Upper lobe of left lung (tissue), 6 donors: ENCODE measurements around the gene PIR. TPM values are rescaled to one million over a fixed set of nuclear protein-coding genes. Genes with fewer than 3 reads are reported as not detected.

Experiments
- ATAC-seq, 2 donors: fragments of 200-7000 bp; cut with Tn5 transposase; one replicate each; pipeline ENCODE4 v1.9.1; 2022; ENCODE audit warnings: mild to moderate bottlenecking in 2 of 2, moderate library complexity in 2 of 2; ENCODE audit not compliant: low FRiP score in 2 of 2
- DNase-seq, 2 donors: peaks; one replicate each; pipeline ENCODE4 v3.0.0-alpha.2; 2019 to 2020
- H3K27ac ChIP-seq, 4 donors: fragments of 200-600 bp; sonication (generic); one replicate each; pipeline ENCODE4 v1.5.1; 2016 to 2019
- H3K27me3 ChIP-seq, 4 donors: fragments of 200-600 bp; sonication (generic); one replicate each; pipeline ENCODE4 v1.5.1; 2017 to 2019
- H3K36me3 ChIP-seq, 4 donors: fragments of 200-600 bp; sonication (generic); one replicate each; pipeline ENCODE4 v1.5.1; 2016 to 2019
- H3K4me1 ChIP-seq, 4 donors: fragments of 200-600 bp; sonication (generic); one replicate each; pipeline ENCODE4 v1.5.1; 2018 to 2019
- H3K4me3 ChIP-seq, 4 donors: fragments of 200-600 bp; sonication (generic); one replicate each; pipeline ENCODE4 v1.5.1; 2017 to 2019; ENCODE audit warnings: mild to moderate bottlenecking in 2 of 4, moderate library complexity in 1 of 4
- H3K9me3 ChIP-seq, 4 donors: fragments of 200-600 bp; sonication (generic); one replicate each; pipeline ENCODE4 v1.5.1; 2018 to 2019
- EP300 ChIP-seq, 4 donors: sonication (generic); formaldehyde crosslinking; IDR thresholded peaks; one replicate each; pipeline ENCODE4 v1.5.1; 2017; ENCODE audit warnings: antibody characterized with exemption in 4 of 4, control low read depth in 2 of 4
- POLR2A ChIP-seq, 4 donors: fragments of 450-650 bp; IDR thresholded peaks; one replicate each; pipeline ENCODE4 v1.5.1; 2016 to 2017; ENCODE audit warnings: antibody characterized with exemption in 4 of 4, mild to moderate bottlenecking in 2 of 4
- POLR2AphosphoS5 ChIP-seq, 2 donors: sonication (generic); formaldehyde crosslinking; IDR thresholded peaks; one replicate each; pipeline ENCODE4 v1.5.1; 2017; ENCODE audit warnings: antibody characterized with exemption in 2 of 2
- WGBS, 2 donors: methylation state at CpG; one replicate each; pipeline ENCODE4 v1.1.5; 2017 to 2018; 5-methylcytosine and 5-hydroxymethylcytosine counted together
- total RNA-seq, 6 donors: library from RNA; depleted of rRNA in 4 of 6; stranded (reverse); fragments of >200 nt in 4 of 6; gene quantifications; one replicate each; pipeline versions ENCODE4 v1.1.0 to v1.2.1, GENCODE V29; 2016 to 2021
- TF ChIP-seq, protein P1 (sequence below), 6 experiments: fragments of 450-650 bp in 4 of 6; fragments of 200-600 bp in 2 of 6; sonication (generic) in 2 of 6; IDR thresholded peaks; one replicate each; pipeline ENCODE4 v1.5.1; 2016 to 2019; ENCODE audit warnings: antibody characterized with exemption in 6 of 6
- donor health status: DM: no; HTN: no; CAD: no; lungs with moderate emphysema.
- donor health status: DM: no; HTN: yes; CAD: no; lungs with severe emphysema.

Gene PIR
- total RNA-seq, 6 donors from 2014 or later: 11.7 to 20.6 (median 18.5) TPM

DNA sequence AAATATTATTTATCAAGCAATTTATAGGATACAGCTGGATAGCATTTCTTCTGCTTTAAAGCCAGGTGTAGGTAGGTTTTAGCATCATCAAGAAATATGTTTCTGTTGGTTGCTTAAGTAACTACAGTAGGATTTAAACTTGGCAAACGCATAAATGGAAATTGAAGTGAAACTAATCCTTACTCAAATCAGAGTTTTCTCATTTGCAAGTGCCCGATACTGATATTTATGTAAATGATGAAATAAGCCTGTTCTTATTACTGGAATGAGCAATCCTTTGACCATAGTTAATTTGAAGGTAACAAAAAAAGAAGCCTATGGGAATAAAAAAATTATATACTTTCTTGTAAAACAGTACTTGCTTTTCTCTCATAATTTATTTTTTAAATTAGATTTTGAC is 134.6 kb downstream of the PIR start:
- no peaks in the 10 kb centered on the region for H3K9me3 ChIP-seq
- ATAC-seq (no peak), DNase-seq (no peak)
- H3K4me3 ChIP-seq: no peak overlapping the region
- WGBS, 2 donors: 73 to 84% methylated on average over 2 of the region's 2 CpGs
- no peaks in the 10 kb centered on the region for H3K4me1 ChIP-seq
- TF ChIP-seq, protein P1, sequence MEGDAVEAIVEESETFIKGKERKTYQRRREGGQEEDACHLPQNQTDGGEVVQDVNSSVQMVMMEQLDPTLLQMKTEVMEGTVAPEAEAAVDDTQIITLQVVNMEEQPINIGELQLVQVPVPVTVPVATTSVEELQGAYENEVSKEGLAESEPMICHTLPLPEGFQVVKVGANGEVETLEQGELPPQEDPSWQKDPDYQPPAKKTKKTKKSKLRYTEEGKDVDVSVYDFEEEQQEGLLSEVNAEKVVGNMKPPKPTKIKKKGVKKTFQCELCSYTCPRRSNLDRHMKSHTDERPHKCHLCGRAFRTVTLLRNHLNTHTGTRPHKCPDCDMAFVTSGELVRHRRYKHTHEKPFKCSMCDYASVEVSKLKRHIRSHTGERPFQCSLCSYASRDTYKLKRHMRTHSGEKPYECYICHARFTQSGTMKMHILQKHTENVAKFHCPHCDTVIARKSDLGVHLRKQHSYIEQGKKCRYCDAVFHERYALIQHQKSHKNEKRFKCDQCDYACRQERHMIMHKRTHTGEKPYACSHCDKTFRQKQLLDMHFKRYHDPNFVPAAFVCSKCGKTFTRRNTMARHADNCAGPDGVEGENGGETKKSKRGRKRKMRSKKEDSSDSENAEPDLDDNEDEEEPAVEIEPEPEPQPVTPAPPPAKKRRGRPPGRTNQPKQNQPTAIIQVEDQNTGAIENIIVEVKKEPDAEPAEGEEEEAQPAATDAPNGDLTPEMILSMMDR (IDR thresholded peaks at IDR 0.05): no peak
- TF ChIP-seq EP300 (IDR thresholded peaks at IDR 0.05) (no peak), POLR2AphosphoS5 (IDR thresholded peaks at IDR 0.05) (no peak), POLR2A (IDR thresholded peaks at IDR 0.05) (no peak)
- no peaks in the 10 kb centered on the region for H3K27me3 ChIP-seq
- no peak overlapping the region for H3K27ac ChIP-seq
- H3K36me3 ChIP-seq: no peaks in the 10 kb centered on the region

DNA sequence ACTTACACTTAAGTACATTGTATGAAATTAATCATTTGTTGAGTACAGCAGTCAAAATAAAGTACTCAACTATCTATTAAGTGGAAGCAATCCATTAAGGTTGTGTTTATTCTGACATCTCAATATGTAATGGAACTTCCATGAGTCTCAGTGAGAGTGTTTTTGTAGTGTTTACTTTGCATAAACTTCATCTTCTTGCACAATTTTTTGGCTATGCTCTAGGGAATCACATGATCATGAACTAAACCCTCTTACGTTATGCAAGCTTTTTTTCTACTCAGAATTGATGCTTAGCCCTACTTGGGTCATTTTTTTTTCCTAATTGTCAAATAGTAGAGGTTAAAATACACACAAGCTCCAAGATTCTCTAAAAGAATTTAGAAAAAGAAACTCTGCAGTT is 136.7 kb downstream of the PIR start:
- DNase-seq (no peak), ATAC-seq (peak in 1 of 2 donors; percentile 75)
- Histone ChIP-seq H3K36me3 (no peaks in the 10 kb centered on the region), H3K27me3 (no peaks in the 10 kb centered on the region), H3K9me3 (no peaks in the 10 kb centered on the region), H3K4me1 (no peaks in the 10 kb centered on the region), H3K4me3 (no peak overlapping the region), H3K27ac (no peak overlapping the region)
- 16 to 26% methylated on average over 1 of the region's 1 CpG for WGBS, 2 donors
- TF ChIP-seq EP300 (IDR thresholded peaks at IDR 0.05): peak in 1 of 4 donors; percentile 89
- no peak for TF ChIP-seq POLR2A (IDR thresholded peaks at IDR 0.05)

DNA sequence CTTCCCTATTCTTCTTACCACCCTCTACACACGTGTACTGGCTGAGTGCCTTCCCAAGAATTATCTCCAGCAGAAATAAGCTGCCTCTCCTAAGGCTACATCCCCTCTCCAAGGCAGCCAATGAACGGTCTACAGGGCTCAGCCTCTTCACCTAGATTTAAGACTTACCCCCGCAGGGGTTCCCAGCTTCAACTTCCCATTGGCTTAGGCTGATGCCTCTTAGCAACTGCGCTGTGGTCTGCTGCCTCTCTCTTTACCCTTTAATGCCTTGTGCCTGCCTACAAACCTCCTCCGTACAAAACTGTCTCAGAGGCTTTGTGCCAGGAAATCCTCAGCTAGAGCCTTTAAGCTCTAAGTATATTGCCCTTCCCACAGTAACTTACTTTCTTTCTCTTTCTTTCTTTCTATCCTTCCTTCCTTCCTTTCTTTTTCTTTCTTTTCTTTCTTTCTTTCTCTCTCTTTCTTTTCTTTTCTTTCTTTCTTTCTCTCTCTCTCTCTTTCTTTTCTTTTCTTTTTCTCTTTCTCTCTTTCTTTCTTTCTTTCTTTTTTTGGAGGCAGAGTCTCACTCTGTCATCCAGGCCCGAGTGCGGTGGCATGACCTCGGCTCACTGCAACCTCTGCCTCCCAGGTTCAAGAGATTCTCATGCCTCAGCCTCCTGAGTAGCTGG is 142.7 kb downstream of the PIR start:
- WGBS, 2 donors: 72 to 77% methylated on average over 8 of the region's 8 CpGs
- DNase-seq (no peak), ATAC-seq (peak in 1 of 2 donors; percentile 37)
- Histone ChIP-seq H3K4me3 (no peak overlapping the region), H3K27ac (no peak overlapping the region), H3K4me1 (no peaks in the 10 kb centered on the region), H3K27me3 (no peaks in the 10 kb centered on the region), H3K9me3 (no peaks in the 10 kb centered on the region), H3K36me3 (no peaks in the 10 kb centered on the region)
- TF ChIP-seq POLR2AphosphoS5 (IDR thresholded peaks at IDR 0.05) (no peak), EP300 (IDR thresholded peaks at IDR 0.05) (no peak), POLR2A (IDR thresholded peaks at IDR 0.05) (no peak)
- TF ChIP-seq, protein P1 (IDR thresholded peaks at IDR 0.05): no peak

DNA sequence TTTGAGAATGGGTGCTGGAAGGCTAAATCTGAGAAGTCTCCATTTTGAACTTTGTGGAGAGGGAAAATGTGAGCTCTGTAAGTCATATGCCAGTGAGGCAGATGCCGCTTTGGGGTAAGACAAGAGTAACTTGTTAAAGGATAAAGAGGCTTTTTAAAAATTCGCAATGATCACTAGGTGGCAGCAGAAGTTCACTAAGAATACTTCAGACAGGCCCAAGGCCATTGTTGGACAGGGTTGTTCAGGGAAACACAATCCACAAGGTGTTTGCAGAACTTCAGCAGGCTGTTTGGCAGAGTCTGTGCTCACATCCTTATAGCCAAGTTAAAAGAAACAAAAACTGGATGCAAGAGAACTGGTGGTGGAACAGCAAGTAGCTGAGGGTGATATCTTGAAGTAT is 144.1 kb downstream of the PIR start:
- 27 to 28% methylated on average over 2 of the region's 2 CpGs for WGBS, 2 donors

DNA sequence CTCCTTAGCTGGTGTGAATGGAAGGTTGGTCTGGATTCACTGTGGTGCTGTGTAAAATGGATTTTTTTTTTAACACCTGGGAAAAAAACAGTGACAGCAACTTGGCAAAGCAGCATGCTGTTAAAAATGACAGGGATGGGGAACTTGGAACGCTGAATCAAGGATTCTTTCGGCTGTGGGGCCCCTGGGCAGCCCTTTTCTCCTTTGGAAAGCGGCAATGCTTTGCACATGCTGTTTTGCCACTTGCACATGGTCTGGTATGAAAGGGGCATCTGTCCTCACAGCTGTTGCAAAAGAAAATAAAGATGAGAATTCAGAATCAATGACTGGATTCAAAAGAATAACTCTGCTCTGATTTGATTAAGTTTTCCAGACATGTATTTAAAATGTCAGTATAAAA is 147.2 kb downstream of the PIR start:
- ATAC-seq (no peak), DNase-seq (no peak)
- no peaks in the 10 kb centered on the region for H3K4me1 ChIP-seq
- no peak overlapping the region for H3K27ac ChIP-seq
- WGBS, 2 donors: 75 to 86% methylated on average over 3 of the region's 3 CpGs
- H3K27me3 ChIP-seq: no peaks in the 10 kb centered on the region
- no peaks in the 10 kb centered on the region for H3K9me3 ChIP-seq
- TF ChIP-seq EP300 (IDR thresholded peaks at IDR 0.05) (no peak), POLR2A (IDR thresholded peaks at IDR 0.05) (no peak), POLR2AphosphoS5 (IDR thresholded peaks at IDR 0.05) (no peak)
- TF ChIP-seq, protein P1 (IDR thresholded peaks at IDR 0.05): no peak
- no peaks in the 10 kb centered on the region for H3K36me3 ChIP-seq
- no peak overlapping the region for H3K4me3 ChIP-seq

More for the DNA sequence above, 144.1 kb downstream of the PIR start:
- ATAC-seq: peak; percentile 75 to 84
- Histone ChIP-seq H3K27ac (no peak overlapping the region), H3K27me3 (no peaks in the 10 kb centered on the region), H3K4me3 (no peak overlapping the region), H3K9me3 (no peaks in the 10 kb centered on the region), H3K36me3 (no peaks in the 10 kb centered on the region), H3K4me1 (no peaks in the 10 kb centered on the region)
- peak in 1 of 2 donors; percentile 53 for DNase-seq
- TF ChIP-seq POLR2AphosphoS5 (IDR thresholded peaks at IDR 0.05) (no peak), EP300 (IDR thresholded peaks at IDR 0.05) (no peak), POLR2A (IDR thresholded peaks at IDR 0.05) (no peak)
- TF ChIP-seq, protein P1 (IDR thresholded peaks at IDR 0.05): peak in 5 of 6 experiments; percentile 11 to 56 (median 47)
